H1 (cell line): ENCODE data around the gene HDAC9. TPM values are rescaled to one million over a fixed set of nuclear protein-coding genes. Genes with fewer than 3 reads are reported as not detected.

Experiments
- CHD2 ChIP-seq: IDR thresholded peaks from 2 replicates; pipeline ENCODE4 v1.6.1; 2012; ENCODE audit warnings: low read length, improper control_type of control experiment
- CHD7 ChIP-seq: fragments of 300-600 bp; sonication (generic); IDR thresholded peaks from 2 replicates; pipeline ENCODE4 v1.7.1; 2012; ENCODE audit warnings: low read length, moderate library complexity, mild to moderate bottlenecking, inconsistent platforms; ENCODE audit not compliant: insufficient replicate concordance
- E2F6 ChIP-seq: IDR thresholded peaks from 2 replicates; pipeline ENCODE4 v1.6.1; 2012; ENCODE audit warnings: inconsistent platforms
- FOSL1 ChIP-seq: IDR thresholded peaks from 2 replicates; pipeline ENCODE4 v1.6.1; 2011; ENCODE audit warnings: mild to moderate bottlenecking, low read depth, low read length, moderate library complexity; ENCODE audit not compliant: insufficient read depth
- GTF2F1 ChIP-seq: IDR thresholded peaks from 2 replicates; pipeline ENCODE4 v1.6.1; 2012; ENCODE audit warnings: low read depth, low read length, improper control_type of control experiment, borderline replicate concordance
- KDM1A ChIP-seq: fragments of 200-600, 300-600 bp; sonication (generic); IDR thresholded peaks from 2 replicates; pipeline ENCODE4 v1.7.1; 2016; ENCODE audit warnings: mild to moderate bottlenecking, low read length, borderline replicate concordance
- NRF1 ChIP-seq: IDR thresholded peaks from 2 replicates; pipeline ENCODE4 v1.6.1; 2011; ENCODE audit warnings: mild to moderate bottlenecking, low read depth, low read length, improper control_type of control experiment
- PHF8 ChIP-seq: fragments of 200-600 bp; sonication (generic); conservative IDR thresholded peaks from 2 replicates; pipeline ENCODE4 v1.7.1; 2012; ENCODE audit warnings: low read depth, mild to moderate bottlenecking, inconsistent platforms, low read length, moderate library complexity
- POU5F1 ChIP-seq: IDR thresholded peaks from 2 replicates; pipeline ENCODE4 v1.6.1; 2011; ENCODE audit warnings: low read depth, mild to moderate bottlenecking, low read length, moderate library complexity
- RXRA ChIP-seq: IDR thresholded peaks from 2 replicates; pipeline ENCODE4 v1.6.1; 2011; ENCODE audit warnings: low read depth, mild to moderate bottlenecking, low read length, moderate library complexity; ENCODE audit not compliant: insufficient read depth
- TAF7 ChIP-seq: optimal IDR thresholded peaks from 2 replicates; pipeline ENCODE3; 2011; ENCODE audit warnings: low read depth, mild to moderate bottlenecking, inconsistent platforms, low read length, moderate library complexity, borderline replicate concordance
- TEAD4 ChIP-seq: IDR thresholded peaks from 2 replicates; pipeline ENCODE4 v1.6.1; 2012; ENCODE audit warnings: low read depth, low read length, inconsistent platforms, mixed read lengths
- polyA plus RNA-seq, 7 experiments: library from polyadenylated mRNA; depleted of rRNA in 3 of 7; stranded (reverse) in 5 of 7; unstranded in 2 of 7; fragments of >200 nt in 5 of 7; fragments of 200-250 nt in 2 of 7; gene quantifications; 1 replicate in 5 of 7; 2 replicates in 1 of 7; 4 replicates in 1 of 7; pipeline versions ENCODE4 v1.2.1 to v1.2.3, GENCODE V29; 2011 to 2013; ENCODE audit warnings: missing spikeins in 2 of 7, mixed read lengths in 2 of 7
- total RNA-seq: library from RNA; stranded (reverse); fragmentation: NEBNext Ultra II Directional; extraction: Animal tissue kit (Norgen Biotek cat#: 25700); gene quantifications from 2 replicates; pipeline ENCODE4 v1.2.1, GENCODE V29; 2021

Gene HDAC9
- total and polyA plus RNA-seq, 2 of the 8 experiments (the other 6 are each of a cell fraction or from before 2014, with no cell fraction given): 9.5 to 13.1 TPM

- no peak for TF ChIP-seq CHD7
- no peak for TF ChIP-seq POU5F1
- no peak for TF ChIP-seq NRF1
- no peak for TF ChIP-seq TEAD4
- no peak for TF ChIP-seq CHD2
- no peak for TF ChIP-seq E2F6
- no peak for TF ChIP-seq PHF8
- no peak for TF ChIP-seq KDM1A
- no peak for TF ChIP-seq TAF7
- TF ChIP-seq FOSL1: no peak
- TF ChIP-seq RXRA: no peak
- no peak for TF ChIP-seq GTF2F1
Observed at GRCh38 chr7:18655506-18655905, 160.0 kb downstream of the HDAC9 start (continued).
